ENCODE data around the gene GIT1. TPM values are rescaled to one million over a fixed set of nuclear protein-coding genes. Genes with fewer than 3 reads are reported as not detected.

Gene GIT1
- total and polyA plus RNA-seq, 9 of the 15 experiments (the other 6 are each of a cell fraction or from before 2014, with no cell fraction given), result 0.35 to 35.3 (median 17.1) TPM

DNA sequence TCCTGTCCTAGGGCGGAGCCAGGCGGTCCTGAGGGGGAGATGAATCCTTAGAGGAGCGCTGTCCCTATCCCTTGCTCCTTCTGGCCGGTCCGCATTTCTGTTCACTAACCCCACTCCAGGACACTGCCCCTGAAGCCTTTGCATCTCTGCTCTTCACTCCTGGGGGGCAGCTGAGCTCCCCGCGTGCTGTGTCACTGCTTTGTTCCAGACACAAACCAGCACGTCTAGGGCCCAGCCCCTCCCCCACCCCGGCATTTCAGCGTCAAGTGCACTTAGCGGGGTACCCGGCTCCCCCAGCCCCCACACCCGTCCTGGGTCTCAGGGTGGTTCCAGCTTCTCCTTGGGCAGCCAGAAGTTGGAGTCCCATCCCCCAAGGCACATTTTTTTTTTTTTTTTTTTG, 24.4 kb upstream of the GIT1 start:
- intact Hi-C loops (cut with micrococcal nuclease), result loop anchor here (10.0 kb wide), 1 partner anchor 469 kb away; no protein-coding TSS in a partner anchor
- Histone ChIP-seq H3K4me1 (replicated peaks in 1 of 2; ENCODE audit: control insufficient read depth in 2 of 2, insufficient read depth in 2 of 2, low read length in 2 of 2) (peaks cover 18 to 58% of the 10 kb centered on the region in 2 experiments), H3K9me3 (replicated peaks; ENCODE audit: control insufficient read depth, insufficient read depth, low read depth, low read length) (no peaks in the 10 kb centered on the region), H3K4me3 (no peak overlapping the region), H4K20me1 (replicated peaks; ENCODE audit: control insufficient read depth, insufficient read depth, low read length) (no peaks in the 10 kb centered on the region; the same call in 1 of the 2 replicates), H3K79me2 (ENCODE audit: control insufficient read depth, insufficient read depth, low read length) (no peaks in the 10 kb centered on the region), H3K27ac (ENCODE audit: extremely low read depth, low read depth, low read length) (no peak overlapping the region), H3K36me3 (ENCODE audit: control insufficient read depth, insufficient read depth, low read length) (peaks cover 3% of the 10 kb centered on the region; the same call in 1 of the 3 replicates), H3K27me3 (ENCODE audit: control insufficient read depth in 2 of 2, insufficient read depth in 2 of 2, low read length in 2 of 2) (no peaks in the 10 kb centered on the region), H2AFZ (ENCODE audit: low read depth, low read length) (no peak overlapping the region), H3K9ac (ENCODE audit: insufficient read depth in 1 of 2, low read depth in 2 of 2, low read length in 2 of 2) (no peak overlapping the region), H3K9me1 (ENCODE audit: control insufficient read depth, insufficient read depth, low read length) (no peaks in the 10 kb centered on the region), H3K4me2 (ENCODE audit: insufficient read depth, low read length) (no peak overlapping the region)
- CTCF ChIA-PET (ENCODE audit: low intra/inter-chr PET ratio), result no interaction called here
- in situ Hi-C loops (cut with MboI), result no loop called here
- DNase-seq (ENCODE audit: extremely low read depth in 1 of 4, low spot score in 3 of 4) (no peak), FAIRE-seq (no peak), ATAC-seq (no peak)
- 65% methylated on average over 9 of the region's 13 CpGs for WGBS (ENCODE audit: insufficient coverage, low coverage, missing lambda C conversion rate)
- POLR2A ChIA-PET, result no interaction called here
- no TSS peak for BruUV-seq (replicated peaks)
- TF ChIP-seq ZKSCAN1 (IDR thresholded peaks at IDR 0.05; ENCODE audit: low read depth, low read length) (no peak), TRIM24 (IDR thresholded peaks at IDR 0.05) (no peak), PURB (CRISPR knock-in tag; IDR thresholded peaks at IDR 0.05; ENCODE audit: low read depth) (no peak), BCOR (IDR thresholded peaks at IDR 0.05) (no peak), BDP1 (IDR thresholded peaks at IDR 0.05; ENCODE audit: insufficient read depth, insufficient read length) (no peak), HNRNPLL (IDR thresholded peaks at IDR 0.05; ENCODE audit: low read depth, low read length, poor library complexity, severe bottlenecking) (no peak), PHF21A (IDR thresholded peaks at IDR 0.05; ENCODE audit: borderline replicate concordance, low read depth) (no peak)
- TF ChIP-seq, protein P1, sequence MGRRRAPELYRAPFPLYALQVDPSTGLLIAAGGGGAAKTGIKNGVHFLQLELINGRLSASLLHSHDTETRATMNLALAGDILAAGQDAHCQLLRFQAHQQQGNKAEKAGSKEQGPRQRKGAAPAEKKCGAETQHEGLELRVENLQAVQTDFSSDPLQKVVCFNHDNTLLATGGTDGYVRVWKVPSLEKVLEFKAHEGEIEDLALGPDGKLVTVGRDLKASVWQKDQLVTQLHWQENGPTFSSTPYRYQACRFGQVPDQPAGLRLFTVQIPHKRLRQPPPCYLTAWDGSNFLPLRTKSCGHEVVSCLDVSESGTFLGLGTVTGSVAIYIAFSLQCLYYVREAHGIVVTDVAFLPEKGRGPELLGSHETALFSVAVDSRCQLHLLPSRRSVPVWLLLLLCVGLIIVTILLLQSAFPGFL (CRISPR knock-in tag; IDR thresholded peaks at IDR 0.05), result no peak
- TF ChIP-seq, protein P2, sequence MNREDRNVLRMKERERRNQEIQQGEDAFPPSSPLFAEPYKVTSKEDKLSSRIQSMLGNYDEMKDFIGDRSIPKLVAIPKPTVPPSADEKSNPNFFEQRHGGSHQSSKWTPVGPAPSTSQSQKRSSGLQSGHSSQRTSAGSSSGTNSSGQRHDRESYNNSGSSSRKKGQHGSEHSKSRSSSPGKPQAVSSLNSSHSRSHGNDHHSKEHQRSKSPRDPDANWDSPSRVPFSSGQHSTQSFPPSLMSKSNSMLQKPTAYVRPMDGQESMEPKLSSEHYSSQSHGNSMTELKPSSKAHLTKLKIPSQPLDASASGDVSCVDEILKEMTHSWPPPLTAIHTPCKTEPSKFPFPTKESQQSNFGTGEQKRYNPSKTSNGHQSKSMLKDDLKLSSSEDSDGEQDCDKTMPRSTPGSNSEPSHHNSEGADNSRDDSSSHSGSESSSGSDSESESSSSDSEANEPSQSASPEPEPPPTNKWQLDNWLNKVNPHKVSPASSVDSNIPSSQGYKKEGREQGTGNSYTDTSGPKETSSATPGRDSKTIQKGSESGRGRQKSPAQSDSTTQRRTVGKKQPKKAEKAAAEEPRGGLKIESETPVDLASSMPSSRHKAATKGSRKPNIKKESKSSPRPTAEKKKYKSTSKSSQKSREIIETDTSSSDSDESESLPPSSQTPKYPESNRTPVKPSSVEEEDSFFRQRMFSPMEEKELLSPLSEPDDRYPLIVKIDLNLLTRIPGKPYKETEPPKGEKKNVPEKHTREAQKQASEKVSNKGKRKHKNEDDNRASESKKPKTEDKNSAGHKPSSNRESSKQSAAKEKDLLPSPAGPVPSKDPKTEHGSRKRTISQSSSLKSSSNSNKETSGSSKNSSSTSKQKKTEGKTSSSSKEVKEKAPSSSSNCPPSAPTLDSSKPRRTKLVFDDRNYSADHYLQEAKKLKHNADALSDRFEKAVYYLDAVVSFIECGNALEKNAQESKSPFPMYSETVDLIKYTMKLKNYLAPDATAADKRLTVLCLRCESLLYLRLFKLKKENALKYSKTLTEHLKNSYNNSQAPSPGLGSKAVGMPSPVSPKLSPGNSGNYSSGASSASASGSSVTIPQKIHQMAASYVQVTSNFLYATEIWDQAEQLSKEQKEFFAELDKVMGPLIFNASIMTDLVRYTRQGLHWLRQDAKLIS (CRISPR knock-in tag; IDR thresholded peaks at IDR 0.05), result no peak

Measured in K562 (cell line).